ENCODE data around the gene KCNA10. TPM values are rescaled to one million over a fixed set of nuclear protein-coding genes. Genes with fewer than 3 reads are reported as not detected.
A peak's percentile ranks its signal among the peaks of the same experiment; 100 is the strongest.

KCNA10 gene
- total and polyA plus RNA-seq, 8 donors: not detected

GRCh38 chr1:110554871-110555801, 36.2 kb upstream of the KCNA10 start:
- intact Hi-C loops (cut with DNase I): loop anchor here in 2 of 3 donors (5.0 kb wide), 2 partner anchors 57 to 62 kb away; no protein-coding TSS in a partner anchor
- ATAC-seq: peak; percentile 93 to 98 (median 97)
- FAIRE-seq: no peak
- Histone ChIP-seq H3K4me1 (no peaks in the 10 kb centered on the region), H3K36me3 (no peaks in the 10 kb centered on the region), H3K9me3 (no peaks in the 10 kb centered on the region), H3K4me3 (peak overlapping the region in 3 of 4 donors; percentile 26 to 39 (median 29)), H3K27ac (no peak overlapping the region), H3K27me3 (peaks cover 0 to 7% (median 0%) of the 10 kb centered on the region in 4 donors)
- peak; percentile 31 to 84 (median 62) for DNase-seq
- WGBS, 2 donors: 6 to 7% methylated on average over 52 to 53 of the region's 53 CpGs
- TF ChIP-seq CTCF (IDR thresholded peaks at IDR 0.05): peak; percentile 65 to 82 (median 72)

GRCh38 chr1:110551278-110551809, 32.4 kb upstream of the KCNA10 start:
- no peak for TF ChIP-seq CTCF (IDR thresholded peaks at IDR 0.05)
- no peak for ATAC-seq
- WGBS, 2 donors: 59 to 75% methylated on average over 1 of the region's 1 CpG
- no peak overlapping the region for H3K4me3 ChIP-seq
- intact Hi-C loops (cut with DNase I): loop anchor here in 2 of 3 donors (5.0 kb wide), 2 partner anchors 61 to 66 kb away; no protein-coding TSS in a partner anchor
- no peaks in the 10 kb centered on the region for H3K36me3 ChIP-seq
- H3K9me3 ChIP-seq: no peaks in the 10 kb centered on the region
- FAIRE-seq: no peak
- H3K27me3 ChIP-seq: peaks cover 0 to 7% (median 0%) of the 10 kb centered on the region in 4 donors
- no peak for DNase-seq
- no peak overlapping the region for H3K27ac ChIP-seq
- no peaks in the 10 kb centered on the region for H3K4me1 ChIP-seq

GRCh38 chr1:110549831-110550230, 30.9 kb upstream of the KCNA10 start:
- Histone ChIP-seq H3K4me1 (no peaks in the 10 kb centered on the region), H3K36me3 (no peaks in the 10 kb centered on the region), H3K27me3 (peaks cover 0 to 5% (median 0%) of the 10 kb centered on the region in 4 donors), H3K4me3 (no peak overlapping the region), H3K9me3 (no peaks in the 10 kb centered on the region), H3K27ac (no peak overlapping the region)
- intact Hi-C loops (cut with DNase I): loop anchor here in 2 of 3 donors (5.0 kb wide), 2 partner anchors 62 to 67 kb away; no protein-coding TSS in a partner anchor
- FAIRE-seq (no peak), ATAC-seq (no peak), DNase-seq (no peak)
- 63 to 64% methylated on average over 2 of the region's 2 CpGs for WGBS, 2 donors
- no peak for TF ChIP-seq CTCF (IDR thresholded peaks at IDR 0.05)

- ATAC-seq (peak in 3 of 4 donors; percentile 54 to 78 (median 78)), DNase-seq (peak in 1 of 6 donors; percentile 34), FAIRE-seq (no peak)
- H3K4me3 ChIP-seq: no peak overlapping the region
- no peak overlapping the region for H3K27ac ChIP-seq
- no peaks in the 10 kb centered on the region for H3K27me3 ChIP-seq
- no peaks in the 10 kb centered on the region for H3K36me3 ChIP-seq
- no peaks in the 10 kb centered on the region for H3K9me3 ChIP-seq
- intact Hi-C loops (cut with DNase I): no loop called here
- TF ChIP-seq CTCF (IDR thresholded peaks at IDR 0.05): peak; percentile 20 to 50 (median 40)
- WGBS, 2 donors: 52 to 61% methylated on average over 4 of the region's 4 CpGs
- no peaks in the 10 kb centered on the region for H3K4me1 ChIP-seq
Observed at GRCh38 chr1:110548381-110548780, 29.4 kb upstream of the KCNA10 start.
